ENCODE measurements around the gene CNIH4.
A peak's percentile ranks its signal among the peaks of the same experiment; 100 is the strongest.
"Not testable (repeated sequence)": the region's sequence is repeated elsewhere in the genome, so short reads cannot be mapped to it uniquely, and the experiment has no call there.

The CNIH4 gene

GRCh38 chr1:224356685-224357625 lies at the start of gene CNIH4:
CNIH4 (plus strand) TSS chr1:224356879; CDS start chr1:224356925, 46 bp downstream.
- peak; percentile 90 for DNase-seq (ENCODE audit: low read depth)

GRCh38 chr1:224308064-224308463 lies 48.6 kb upstream of the CNIH4 start:
- DNase-seq (ENCODE audit: low read depth): no peak

- DNase-seq (ENCODE audit: low read depth): not testable (repeated sequence)
Measured at GRCh38 chr1:224311503-224311902, 45.2 kb upstream of the CNIH4 start.

- no peak for DNase-seq (ENCODE audit: low read depth)
Measured at GRCh38 chr1:224312025-224312424, 44.7 kb upstream of the CNIH4 start.

GRCh38 chr1:224317383-224318045 lies 39.2 kb upstream of the CNIH4 start:
- DNase-seq (ENCODE audit: low read depth): no peak

- DNase-seq (ENCODE audit: low read depth): no peak
Measured at GRCh38 chr1:224321706-224322105, 35.0 kb upstream of the CNIH4 start.

GRCh38 chr1:224325959-224326358 lies 30.7 kb upstream of the CNIH4 start:
- DNase-seq (ENCODE audit: low read depth): no peak

GRCh38 chr1:224328644-224329043 lies 28.0 kb upstream of the CNIH4 start:
- DNase-seq (ENCODE audit: low read depth): no peak

- no peak for DNase-seq (ENCODE audit: low read depth)
Measured at GRCh38 chr1:224329484-224329841, 27.2 kb upstream of the CNIH4 start.

- DNase-seq (ENCODE audit: low read depth): peak; percentile 64
Measured at GRCh38 chr1:224329842-224330753, 26.6 kb upstream of the CNIH4 start, which contains the start of gene NVL. NVL (minus strand) TSS chr1:224330172; CDS start chr1:224330127, 45 bp downstream.

- DNase-seq (ENCODE audit: low read depth): no peak
Measured at GRCh38 chr1:224331326-224331725, 25.4 kb upstream of the CNIH4 start.

GRCh38 chr1:224331824-224332223 lies 24.9 kb upstream of the CNIH4 start:
- DNase-seq (ENCODE audit: low read depth): no peak

- DNase-seq (ENCODE audit: low read depth): no peak
Measured at GRCh38 chr1:224333309-224333926, 23.3 kb upstream of the CNIH4 start.

- no peak for DNase-seq (ENCODE audit: low read depth)
Measured at GRCh38 chr1:224333939-224334786, 22.5 kb upstream of the CNIH4 start.

- DNase-seq (ENCODE audit: low read depth): no peak
Measured at GRCh38 chr1:224338150-224338838, 18.4 kb upstream of the CNIH4 start.

GRCh38 chr1:224339442-224340033 lies 17.1 kb upstream of the CNIH4 start:
- DNase-seq (ENCODE audit: low read depth): no peak

GRCh38 chr1:224340453-224341384 lies 16.0 kb upstream of the CNIH4 start:
- not testable (repeated sequence) for DNase-seq (ENCODE audit: low read depth)

GRCh38 chr1:224343679-224344078 lies 13.0 kb upstream of the CNIH4 start:
- DNase-seq (ENCODE audit: low read depth): no peak

- no peak for DNase-seq (ENCODE audit: low read depth)
Measured at GRCh38 chr1:224348137-224348536, 8.5 kb upstream of the CNIH4 start.
